HTERT RPE-1 (cell line): ENCODE results near the gene PNKP.

ENCODE experiments used
- in situ Hi-C: fragments of 300-500 bp; cut with MboI; formaldehyde crosslinking; loops from 4 replicates; pipeline ENCODE4 v1.14.3; 2020; ENCODE audit warnings: low sequenced_read_pairs

The PNKP gene

GRCh38 chr19:49876422-49877019, 9.1 kb upstream of the PNKP start:
- in situ Hi-C loops: no loop called here

- in situ Hi-C loops: no loop called here
These were observed 8.6 kb upstream of the PNKP start for GRCh38 chr19:49875857-49876421.

GRCh38 chr19:49875177-49875576, 7.8 kb upstream of the PNKP start:
- in situ Hi-C loops: no loop called here

- in situ Hi-C loops: no loop called here
These were observed 7.3 kb upstream of the PNKP start for GRCh38 chr19:49874503-49875157.

- in situ Hi-C loops: no loop called here
These were observed 6.5 kb upstream of the PNKP start for GRCh38 chr19:49873834-49874233.

- in situ Hi-C loops: no loop called here
These were observed 5.7 kb upstream of the PNKP start for GRCh38 chr19:49873129-49873521.

- in situ Hi-C loops: no loop called here
These were observed 5.1 kb upstream of the PNKP start for GRCh38 chr19:49872245-49873128.

GRCh38 chr19:49871349-49871985, 4.1 kb upstream of the PNKP start:
- in situ Hi-C loops: no loop called here

GRCh38 chr19:49870309-49870901, 3.0 kb upstream of the PNKP start:
- in situ Hi-C loops: no loop called here

GRCh38 chr19:49869484-49870308, 2.3 kb upstream of the PNKP start:
- in situ Hi-C loops: no loop called here

- in situ Hi-C loops: no loop called here
These were observed 1.7 kb upstream of the PNKP start for GRCh38 chr19:49869009-49869483.

- in situ Hi-C loops: no loop called here
These were observed 2.5 kb downstream of the PNKP start for GRCh38 chr19:49864890-49865289.

GRCh38 chr19:49863935-49864320, 3.4 kb downstream of the PNKP start:
- in situ Hi-C loops: no loop called here

GRCh38 chr19:49863254-49863934, 4.0 kb downstream of the PNKP start:
- in situ Hi-C loops: no loop called here

GRCh38 chr19:49862391-49863253, 4.8 kb downstream of the PNKP start:
- in situ Hi-C loops: no loop called here

- in situ Hi-C loops: no loop called here
These were observed 5.6 kb downstream of the PNKP start for GRCh38 chr19:49861541-49862378.

- in situ Hi-C loops: no loop called here
These were observed 6.3 kb downstream of the PNKP start for GRCh38 chr19:49861107-49861506.
